ENCODE results near the gene GCK.

DNA sequence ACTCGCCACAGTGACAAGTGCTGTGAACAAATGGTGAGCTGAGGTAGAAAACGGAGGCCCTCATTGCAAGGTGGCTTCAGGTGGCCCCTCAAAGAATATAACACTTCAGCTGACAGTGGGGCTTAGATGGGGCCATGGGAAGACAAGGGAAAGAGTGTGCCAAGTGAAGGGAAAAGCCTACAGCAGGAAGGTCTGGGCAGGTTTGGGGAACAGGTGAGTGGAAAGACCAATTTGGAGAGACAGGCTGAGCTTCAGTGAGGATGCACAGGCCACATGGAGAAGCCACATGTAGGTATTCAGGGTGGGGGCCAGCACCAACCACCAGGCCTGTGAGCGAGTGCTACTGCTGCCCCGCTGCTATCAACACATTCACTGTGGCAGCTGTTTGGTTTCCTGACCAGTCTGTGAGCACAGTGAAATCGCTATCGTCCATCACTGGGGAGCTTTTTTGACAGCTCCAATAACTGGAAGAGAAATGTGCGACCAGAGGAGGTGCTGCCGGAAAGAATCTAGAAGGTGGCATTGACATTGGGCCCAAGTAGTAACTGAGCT is 69.3 kb downstream of the GCK start:
- TF ChIP-seq, protein P1, sequence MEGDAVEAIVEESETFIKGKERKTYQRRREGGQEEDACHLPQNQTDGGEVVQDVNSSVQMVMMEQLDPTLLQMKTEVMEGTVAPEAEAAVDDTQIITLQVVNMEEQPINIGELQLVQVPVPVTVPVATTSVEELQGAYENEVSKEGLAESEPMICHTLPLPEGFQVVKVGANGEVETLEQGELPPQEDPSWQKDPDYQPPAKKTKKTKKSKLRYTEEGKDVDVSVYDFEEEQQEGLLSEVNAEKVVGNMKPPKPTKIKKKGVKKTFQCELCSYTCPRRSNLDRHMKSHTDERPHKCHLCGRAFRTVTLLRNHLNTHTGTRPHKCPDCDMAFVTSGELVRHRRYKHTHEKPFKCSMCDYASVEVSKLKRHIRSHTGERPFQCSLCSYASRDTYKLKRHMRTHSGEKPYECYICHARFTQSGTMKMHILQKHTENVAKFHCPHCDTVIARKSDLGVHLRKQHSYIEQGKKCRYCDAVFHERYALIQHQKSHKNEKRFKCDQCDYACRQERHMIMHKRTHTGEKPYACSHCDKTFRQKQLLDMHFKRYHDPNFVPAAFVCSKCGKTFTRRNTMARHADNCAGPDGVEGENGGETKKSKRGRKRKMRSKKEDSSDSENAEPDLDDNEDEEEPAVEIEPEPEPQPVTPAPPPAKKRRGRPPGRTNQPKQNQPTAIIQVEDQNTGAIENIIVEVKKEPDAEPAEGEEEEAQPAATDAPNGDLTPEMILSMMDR (IDR thresholded peaks at IDR 0.05), result no peak
- no peak for TF ChIP-seq POLR2A (IDR thresholded peaks at IDR 0.05)

Data from Peyer's patch (tissue), 4 donors.